Activated T-cell treated with anti-CD3 and anti-CD28 coated beads, Interleukin-2, amount 50 U/mL, for 72 hours (primary cell): ENCODE data around the gene AGRP. TPM values are rescaled to one million over a fixed set of nuclear protein-coding genes. Genes with fewer than 3 reads are reported as not detected.

Experiments used
- ATAC-seq, 2 donors: fragments of 150-1000 bp; cut with Tn5 transposase; replicated peaks in 1 of 2; 2 replicates each; pipeline ENCODE4 v1.10.0; 2021; ENCODE audit warnings: moderate library complexity in 2 of 2, mild to moderate bottlenecking in 1 of 2
- DNase-seq, 2 donors: peaks; one replicate each; pipeline ENCODE4 v3.0.0; 2021 to 2022; ENCODE audit warnings: mixed read lengths in 1 of 2
- H3K27ac Mint-ChIP-seq: one replicate; pipeline ENCODE4 v1.8.0; 2022; ENCODE audit warnings: mild to moderate bottlenecking, moderate library complexity, mixed read lengths
- H3K27me3 Mint-ChIP-seq: one replicate; pipeline ENCODE4 v1.8.0; 2022; ENCODE audit warnings: low read depth, mixed read lengths
- H3K36me3 Mint-ChIP-seq, 2 donors: one replicate each; pipeline ENCODE4 v1.8.0; 2022; ENCODE audit warnings: mixed read lengths in 2 of 2, mild to moderate bottlenecking in 1 of 2; ENCODE audit not compliant: insufficient read depth in 2 of 2
- H3K4me1 Mint-ChIP-seq: one replicate; pipeline ENCODE4 v1.8.0; 2022; ENCODE audit warnings: low read depth, mixed read lengths
- H3K4me3 Mint-ChIP-seq, 2 donors: one replicate each; pipeline ENCODE4 v1.8.0; 2022; ENCODE audit warnings: mild to moderate bottlenecking in 2 of 2, mixed read lengths in 2 of 2, moderate library complexity in 2 of 2
- H3K9me3 Mint-ChIP-seq, 2 donors: one replicate each; pipeline ENCODE4 v1.8.0; 2022; ENCODE audit warnings: mixed read lengths in 2 of 2
- total RNA-seq, 2 donors: library from RNA; stranded (reverse); gene quantifications; one replicate each; pipeline ENCODE4 v1.2.3, GENCODE V29; 2022

Gene AGRP
- total RNA-seq, 2 donors from 2014 or later, result not detected

DNA sequence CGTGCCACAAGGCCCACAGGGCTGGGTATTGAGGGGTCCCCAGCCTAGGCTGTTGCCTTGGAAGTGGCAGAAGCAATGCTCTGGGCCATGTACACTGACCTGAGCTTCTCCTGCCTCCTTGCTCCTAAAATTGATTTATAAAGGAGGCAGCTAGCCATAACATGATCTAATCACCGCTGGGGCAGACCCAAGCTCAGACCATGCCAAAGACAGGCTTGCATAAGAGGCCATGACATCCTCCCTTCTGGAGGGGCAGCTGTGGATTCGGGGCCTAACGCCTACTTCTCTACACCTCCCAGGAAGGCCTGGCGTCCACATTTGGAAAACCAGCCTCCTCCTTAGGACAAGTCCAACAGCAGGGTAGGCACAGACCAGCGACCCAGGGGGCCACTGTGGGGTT is 40.1 kb downstream of the AGRP start:
- peaks cover 0 to 1% of the 10 kb centered on the region in 2 donors for H3K36me3 Mint-ChIP-seq
- no peaks in the 10 kb centered on the region for H3K9me3 Mint-ChIP-seq
- no peak for ATAC-seq
- H3K4me1 Mint-ChIP-seq, result no peaks in the 10 kb centered on the region
- no peak for DNase-seq
- no peak overlapping the region for H3K27ac Mint-ChIP-seq
- no peaks in the 10 kb centered on the region for H3K27me3 Mint-ChIP-seq
- H3K4me3 Mint-ChIP-seq, result no peak overlapping the region

DNA sequence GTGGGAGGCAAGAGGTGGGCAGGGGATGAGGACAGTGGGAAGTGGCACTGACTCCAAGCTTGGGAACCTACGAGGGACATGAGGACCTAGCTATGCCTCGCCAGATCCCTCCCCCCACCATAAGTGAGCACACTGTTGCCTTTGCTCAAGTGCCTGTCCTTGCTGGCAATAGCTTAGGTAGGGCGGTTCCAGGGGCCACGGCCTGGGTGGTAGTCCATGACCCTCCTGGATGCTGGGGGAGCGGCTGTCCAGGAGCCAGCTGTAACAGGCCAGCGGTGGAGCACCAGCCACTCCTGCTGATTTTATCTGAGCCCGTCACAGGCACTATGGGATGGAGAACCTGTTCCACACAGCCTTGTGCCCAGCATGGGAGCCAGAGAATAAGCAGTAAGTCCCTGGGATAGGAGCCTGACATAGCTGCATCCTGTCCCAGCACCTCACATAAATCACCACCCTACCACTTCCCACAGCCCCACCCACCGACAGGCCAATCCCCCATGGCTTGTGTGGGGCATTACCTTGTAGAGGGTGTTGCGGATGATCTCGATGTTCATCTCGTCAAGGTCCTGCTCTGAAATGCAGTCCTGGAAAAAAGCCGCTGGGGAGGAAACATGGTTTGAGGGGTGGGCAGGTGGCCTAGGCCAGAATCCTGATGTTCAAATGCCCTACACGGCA is 40.6 kb downstream of the AGRP start:
- Mint-ChIP-seq H3K27me3 (no peaks in the 10 kb centered on the region), H3K4me3 (no peak overlapping the region), H3K36me3 (peaks cover 0 to 2% of the 10 kb centered on the region in 2 donors), H3K4me1 (peaks cover 3% of the 10 kb centered on the region), H3K9me3 (no peaks in the 10 kb centered on the region), H3K27ac (no peak overlapping the region)
- ATAC-seq (no peak), DNase-seq (no peak)

DNA sequence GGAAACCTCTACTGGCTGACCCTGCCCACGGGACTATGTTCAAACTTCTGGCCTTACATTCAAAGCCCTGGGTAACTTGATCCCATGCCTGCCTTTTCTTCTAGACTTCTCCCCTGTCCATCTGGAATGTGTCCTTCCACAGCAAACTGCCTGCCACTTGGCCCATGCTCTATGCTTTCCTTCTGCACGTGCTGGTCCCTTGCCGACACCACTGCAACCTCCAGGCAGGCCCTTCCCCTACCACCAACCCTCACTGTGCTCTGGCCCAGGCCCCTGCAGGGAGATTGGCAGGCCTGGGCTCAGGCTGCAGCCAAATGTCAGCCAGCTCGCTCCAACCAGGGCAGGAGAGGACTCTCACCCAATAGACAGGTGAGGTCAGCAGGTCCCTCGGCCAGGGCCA is 41.4 kb downstream of the AGRP start:
- H3K36me3 Mint-ChIP-seq, result peaks cover 0 to 2% of the 10 kb centered on the region in 2 donors
- H3K4me3 Mint-ChIP-seq, result no peak overlapping the region
- no peaks in the 10 kb centered on the region for H3K27me3 Mint-ChIP-seq
- H3K9me3 Mint-ChIP-seq, result no peaks in the 10 kb centered on the region
- DNase-seq, result no peak
- peaks cover 7% of the 10 kb centered on the region for H3K4me1 Mint-ChIP-seq
- no peak overlapping the region for H3K27ac Mint-ChIP-seq
- ATAC-seq, result no peak

DNA sequence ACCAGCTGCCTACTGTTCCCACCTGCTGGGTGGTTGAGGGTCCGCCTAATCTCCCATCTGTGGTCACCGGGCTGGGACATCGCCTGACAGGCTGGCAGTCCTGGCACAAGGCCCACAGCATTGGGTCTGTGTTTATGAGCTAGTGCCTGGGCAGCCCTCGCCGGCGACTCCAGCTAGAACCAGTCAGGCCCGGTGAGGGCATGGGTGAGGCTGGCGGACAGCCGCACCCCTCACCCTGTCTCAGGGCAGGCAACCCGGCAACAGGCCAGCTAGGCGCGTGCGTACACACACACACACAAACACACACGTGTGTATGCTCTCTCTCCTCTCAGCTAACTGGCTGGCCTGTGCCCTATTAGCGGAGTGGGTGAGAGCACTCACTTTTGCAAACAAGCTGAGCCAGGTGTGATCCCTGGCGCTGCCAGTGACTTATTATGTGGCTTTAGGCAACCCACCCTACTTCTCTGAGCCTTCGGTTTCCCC is 42.0 kb downstream of the AGRP start:
- no peaks in the 10 kb centered on the region for H3K27me3 Mint-ChIP-seq
- DNase-seq, result no peak
- H3K4me3 Mint-ChIP-seq, result no peak overlapping the region
- H3K36me3 Mint-ChIP-seq, result peaks cover 0 to 2% of the 10 kb centered on the region in 2 donors
- ATAC-seq, result no peak
- H3K27ac Mint-ChIP-seq, result no peak overlapping the region
- peaks cover 7% of the 10 kb centered on the region for H3K4me1 Mint-ChIP-seq
- no peaks in the 10 kb centered on the region for H3K9me3 Mint-ChIP-seq

DNA sequence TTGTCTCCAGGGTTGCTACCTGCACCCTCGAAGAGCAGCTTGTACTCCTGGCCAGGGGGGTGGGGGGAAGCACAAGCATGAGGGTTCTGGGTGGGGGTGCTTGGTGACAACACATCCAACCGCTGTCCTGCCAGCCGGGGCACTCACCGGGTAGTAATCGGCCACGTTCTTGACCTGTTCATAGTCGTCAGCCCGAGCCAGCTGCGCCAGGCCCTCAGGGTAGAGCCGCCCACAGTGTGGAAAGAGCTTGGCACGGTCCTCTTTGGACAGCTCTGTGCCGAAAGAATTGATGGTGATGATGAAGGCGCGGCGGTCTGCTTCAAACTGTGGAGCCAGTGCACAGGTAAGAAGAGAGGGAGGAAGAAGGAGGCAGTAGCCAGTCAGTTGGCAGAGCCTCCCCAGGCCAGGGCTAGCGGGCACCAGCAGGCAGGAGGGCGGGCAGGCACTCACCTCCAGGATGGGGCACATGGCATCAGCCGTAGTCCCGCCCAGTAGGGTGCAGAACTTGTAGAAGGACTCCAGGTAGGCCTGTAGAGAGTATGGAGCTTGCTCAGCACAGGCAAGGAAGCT is 44.4 kb downstream of the AGRP start:
- DNase-seq (no peak), ATAC-seq (no peak)
- Mint-ChIP-seq H3K4me1 (peaks cover 16% of the 10 kb centered on the region), H3K36me3 (peaks cover 0 to 2% of the 10 kb centered on the region in 2 donors), H3K27me3 (no peaks in the 10 kb centered on the region), H3K4me3 (no peak overlapping the region), H3K9me3 (no peaks in the 10 kb centered on the region), H3K27ac (no peak overlapping the region)

DNA sequence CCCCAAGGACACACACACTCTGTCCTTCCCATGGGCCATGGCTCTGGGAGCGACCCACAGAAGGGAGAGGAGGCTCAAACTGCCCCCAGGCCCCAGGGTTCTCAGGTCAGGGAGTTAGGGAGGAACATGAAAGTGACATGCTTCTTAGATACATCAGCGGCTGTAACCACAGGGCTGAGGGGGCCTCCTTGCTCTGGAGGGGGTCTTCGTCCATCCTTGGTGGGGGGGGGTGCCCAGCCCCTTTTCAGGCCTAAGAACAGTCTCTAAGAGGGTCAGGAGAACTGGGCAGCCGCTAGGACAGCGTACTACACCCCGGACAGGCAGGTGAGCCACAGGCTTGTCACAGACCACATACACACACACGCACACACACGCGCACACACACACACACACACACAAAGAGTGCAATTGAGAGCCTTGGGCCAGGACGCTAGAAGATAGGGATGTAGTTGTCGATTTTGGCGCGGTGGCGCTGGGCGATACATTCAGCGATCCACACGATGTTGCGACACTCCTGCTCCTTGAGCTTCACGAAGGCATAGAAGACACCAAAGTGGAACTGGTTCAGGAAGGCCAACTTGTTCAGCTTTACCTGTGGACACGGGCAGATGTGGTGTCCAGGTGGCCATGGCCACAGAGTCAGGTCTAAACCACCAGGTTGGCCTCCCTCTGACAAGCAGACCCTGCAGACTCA is 45.1 kb downstream of the AGRP start:
- ATAC-seq, result no peak
- Mint-ChIP-seq H3K4me3 (no peak overlapping the region), H3K27me3 (no peaks in the 10 kb centered on the region), H3K36me3 (peaks cover 0 to 2% of the 10 kb centered on the region in 2 donors), H3K9me3 (no peaks in the 10 kb centered on the region), H3K4me1 (peaks cover 16% of the 10 kb centered on the region), H3K27ac (no peak overlapping the region)
- no peak for DNase-seq

DNA sequence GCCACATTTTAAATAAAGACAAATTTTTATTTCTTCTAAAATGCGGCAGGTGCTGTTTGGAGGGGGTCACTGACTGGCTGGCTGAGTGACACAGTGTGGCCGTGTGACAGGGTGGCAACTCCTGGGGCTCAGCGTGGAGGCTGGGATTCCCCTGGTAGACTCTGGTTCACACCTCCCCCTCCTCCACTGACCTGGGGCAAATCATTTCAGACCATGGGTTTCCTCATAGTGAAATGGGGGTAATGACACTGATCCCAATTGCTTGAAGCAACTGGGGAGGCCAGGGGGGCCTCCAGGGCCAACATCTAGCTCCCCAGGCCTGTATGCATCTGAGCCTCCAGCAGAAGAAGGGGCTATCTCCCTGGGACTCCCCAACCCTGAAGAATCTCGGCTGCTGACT is 45.8 kb downstream of the AGRP start:
- Mint-ChIP-seq H3K9me3 (no peaks in the 10 kb centered on the region), H3K27me3 (no peaks in the 10 kb centered on the region), H3K36me3 (peaks cover 0 to 2% of the 10 kb centered on the region in 2 donors), H3K4me1 (peaks cover 16% of the 10 kb centered on the region), H3K27ac (no peak overlapping the region), H3K4me3 (no peak overlapping the region)
- peak; percentile 74 to 78 for ATAC-seq
- DNase-seq, result peak; percentile 38 to 40

DNA sequence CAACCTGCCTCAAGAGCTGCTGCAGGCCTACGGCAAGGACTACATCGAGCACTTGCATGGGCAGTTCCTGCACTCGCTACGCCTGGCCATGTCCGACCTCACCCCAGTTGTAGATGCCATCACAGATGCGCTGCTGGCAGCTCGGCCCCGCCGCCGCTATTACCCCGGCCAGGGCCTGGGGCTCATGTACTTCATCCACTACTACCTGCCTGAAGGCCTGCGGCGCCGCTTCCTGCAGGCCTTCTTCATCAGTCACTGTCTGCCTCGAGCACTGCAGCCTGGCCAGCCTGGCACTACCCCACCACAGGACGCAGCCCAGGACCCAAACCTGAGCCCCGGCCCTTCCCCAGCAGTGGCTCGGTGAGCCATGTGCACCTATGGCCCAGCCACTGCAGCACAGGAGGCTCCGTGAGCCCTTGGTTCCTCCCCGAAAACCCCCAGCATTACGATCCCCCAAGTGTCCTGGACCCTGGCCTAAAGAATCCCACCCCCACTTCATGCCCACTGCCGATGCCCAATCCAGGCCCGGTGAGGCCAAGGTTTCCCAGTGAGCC is 46.6 kb downstream of the AGRP start:
- ATAC-seq (no peak), DNase-seq (no peak)
- H3K36me3 Mint-ChIP-seq, result peaks cover 0 to 2% of the 10 kb centered on the region in 2 donors
- H3K4me1 Mint-ChIP-seq, result peaks cover 16% of the 10 kb centered on the region
- H3K9me3 Mint-ChIP-seq, result no peaks in the 10 kb centered on the region
- no peak overlapping the region for H3K4me3 Mint-ChIP-seq
- no peak overlapping the region for H3K27ac Mint-ChIP-seq
- no peaks in the 10 kb centered on the region for H3K27me3 Mint-ChIP-seq

DNA sequence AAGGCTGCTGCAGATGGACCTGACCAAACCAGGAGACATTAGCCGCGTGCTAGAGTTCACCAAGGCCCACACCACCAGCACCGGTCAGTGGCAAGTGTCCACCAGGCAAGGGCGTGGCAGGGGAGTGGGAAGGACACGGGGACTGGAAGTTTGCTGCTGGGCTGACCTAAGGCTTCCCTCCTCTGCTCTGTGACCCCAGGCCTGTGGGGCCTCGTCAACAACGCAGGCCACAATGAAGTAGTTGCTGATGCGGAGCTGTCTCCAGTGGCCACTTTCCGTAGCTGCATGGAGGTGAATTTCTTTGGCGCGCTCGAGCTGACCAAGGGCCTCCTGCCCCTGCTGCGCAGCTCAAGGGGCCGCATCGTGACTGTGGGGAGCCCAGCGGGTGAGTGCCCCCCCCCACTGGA is 47.6 kb downstream of the AGRP start:
- H3K36me3 Mint-ChIP-seq, result peaks cover 0 to 2% of the 10 kb centered on the region in 2 donors
- H3K9me3 Mint-ChIP-seq, result no peaks in the 10 kb centered on the region
- H3K4me1 Mint-ChIP-seq, result peaks cover 16% of the 10 kb centered on the region
- ATAC-seq, result no peak
- no peak overlapping the region for H3K27ac Mint-ChIP-seq
- H3K4me3 Mint-ChIP-seq, result no peak overlapping the region
- no peaks in the 10 kb centered on the region for H3K27me3 Mint-ChIP-seq
- no peak for DNase-seq

DNA sequence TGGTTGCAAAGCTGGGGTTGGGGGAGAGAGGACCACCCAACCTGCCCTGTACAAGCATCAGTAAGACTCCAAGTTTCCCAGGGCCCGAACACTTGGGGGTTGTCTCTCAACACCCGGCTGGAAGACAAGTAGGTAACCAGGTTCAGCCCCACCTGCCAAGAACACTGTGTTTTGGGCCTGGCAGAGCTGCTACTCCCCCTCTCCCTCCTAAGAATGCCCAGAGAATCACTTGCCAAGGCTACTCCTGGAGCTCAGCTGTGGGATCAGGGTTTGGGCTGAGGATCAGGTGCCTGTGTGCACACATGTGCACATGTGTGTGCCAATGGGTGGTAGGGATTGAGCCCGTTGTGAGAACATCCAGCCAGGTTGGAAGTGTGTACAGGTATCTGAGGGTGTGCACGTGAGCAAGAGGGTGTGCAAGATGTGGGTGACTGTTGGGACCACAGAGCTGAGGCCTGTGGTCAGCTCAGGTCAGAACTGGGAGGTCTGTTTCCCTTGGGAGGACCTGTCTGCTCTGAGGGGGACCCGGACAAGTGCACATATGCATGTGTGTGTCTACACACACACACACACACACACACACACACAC is 50.1 kb downstream of the AGRP start:
- Mint-ChIP-seq H3K36me3 (peaks cover 0 to under 1% of the 10 kb centered on the region in 2 donors), H3K9me3 (no peaks in the 10 kb centered on the region), H3K4me3 (no peak overlapping the region), H3K27ac (no peak overlapping the region), H3K4me1 (peaks cover 21% of the 10 kb centered on the region), H3K27me3 (peaks cover 21% of the 10 kb centered on the region)
- DNase-seq, result no peak
- no peak for ATAC-seq

Other genes starting within 250 kb of the AGRP start
- gene FHOD1, start 236.1 kb downstream of the AGRP start, total RNA-seq, result 100 to 1,000 TPM; 106 to 114 TPM
- gene SLC9A5, start 234.6 kb downstream of the AGRP start, total RNA-seq, result 1 to 10 TPM; 7.6 to 7.9 TPM
- 10 to 100 TPM; 30.4 to 46.9 TPM for gene PLEKHG4, start 204.0 kb downstream of the AGRP start, total RNA-seq
- gene KCTD19, start 156.8 kb downstream of the AGRP start, total RNA-seq, result 1 to 10 TPM; 7.9 to 8.5 TPM
- 1 to 10 TPM; 3.1 to 4.4 TPM for gene LRRC36, start 156.7 kb downstream of the AGRP start, total RNA-seq
- under 1 TPM in 1 of 2 donors, not detected in 1; 0.16 TPM for gene TPPP3, start 90.0 kb downstream of the AGRP start, total RNA-seq
- gene ZDHHC1, start 67.1 kb downstream of the AGRP start, total RNA-seq, result 1 to 10 TPM; 1.9 to 2.1 TPM
- gene HSD11B2, start 52.4 kb downstream of the AGRP start, total RNA-seq, result 1 to 10 TPM in 1 of 2 donors, under 1 TPM in 1; 0.53 to 1.1 TPM
- 10 to 100 TPM; 27.9 to 28.1 TPM for gene ATP6V0D1, start 2.4 kb downstream of the AGRP start, total RNA-seq
- 10 to 100 TPM; 34.2 to 54.6 TPM for gene RIPOR1, start 45.3 kb upstream of the AGRP start, total RNA-seq
- 10 to 100 TPM; 55.5 to 71.1 TPM for gene CTCF, start 79.0 kb upstream of the AGRP start, total RNA-seq
- gene CARMIL2, start 161.6 kb upstream of the AGRP start, total RNA-seq, result 100 to 1,000 TPM; 182 to 196 TPM
- gene ACD, start 176.7 kb upstream of the AGRP start, total RNA-seq, result 10 to 100 TPM; 53.6 to 73.0 TPM
- gene PARD6A, start 177.4 kb upstream of the AGRP start, total RNA-seq, result 1 to 10 TPM; 7.2 to 9.2 TPM
- 10 to 100 TPM; 12.0 to 18.3 TPM for gene ENKD1, start 183.2 kb upstream of the AGRP start, total RNA-seq
- gene C16orf86, start 183.3 kb upstream of the AGRP start, total RNA-seq, result 1 to 10 TPM; 4.9 to 5.9 TPM
- gene GFOD2, start 235.8 kb upstream of the AGRP start, total RNA-seq, result 10 to 100 TPM; 11.3 to 11.6 TPM